K562 (cell line): Measurements from ENCODE around the gene PRCD. TPM values are rescaled to one million over a fixed set of nuclear protein-coding genes. Genes with fewer than 3 reads are reported as not detected.
A peak's percentile ranks its signal among the peaks of the same experiment; 100 is the strongest.

Experiments used
- ATAC-seq: fragments of 200-7000 bp; cut with Tn5 transposase; 3 replicates; pipeline ENCODE4 v1.9.1; 2020; ENCODE audit warnings: moderate library complexity
- BruUV-seq: library from RNA; stranded (reverse); fragments of 400-500 nt; replicated peaks from 2 replicates; lab custom pipeline; 2021; lab: Mats Ljungman, UMichigan
- CTCF ChIA-PET: fragments of 300-600 bp; formaldehyde crosslinking; extraction: SDS; loops from one replicate; lab custom pipeline; 2021; ENCODE audit warnings: low intra/inter-chr PET ratio; lab: Yijun Ruan, JAX
- POLR2A ChIA-PET: fragments of 300-600, 350-650 bp; sonication (Branson Sonifier 250); formaldehyde crosslinking; extraction: SDS; loops from one replicate; lab custom pipeline; 2021; ENCODE audit warnings: antibody characterized with exemption, inconsistent platforms; lab: Yijun Ruan, JAX
- DNase-seq, 4 experiments: peaks; one replicate each; pipeline versions ENCODE4 v3.0.0 to v3.0.0-alpha.2; 2011 to 2018; ENCODE audit warnings: low spot score in 3 of 4, mixed read lengths in 3 of 4; ENCODE audit errors: extremely low read depth in 1 of 4
- FAIRE-seq: peaks from 2 replicates; lab custom pipeline; 2011; peaks lifted over from hg19 to GRCh38; lab: Jason Lieb, UNC
- H2AFZ ChIP-seq: 2 replicates; pipeline ENCODE4 v1.6.0; 2011; ENCODE audit warnings: low read depth, low read length, control low read depth, inconsistent platforms
- H3K27ac ChIP-seq: fragments of 200-600 bp; 3 replicates; pipeline ENCODE4 v1.8.0; 2011; ENCODE audit warnings: low read depth, mild to moderate bottlenecking, control low read depth, inconsistent platforms, low read length, moderate library complexity, mixed read lengths; ENCODE audit errors: extremely low read depth
- H3K27me3 ChIP-seq, 2 experiments: fragments of 300-600 bp in 1 of 2; 2 replicates in 1 of 2; 3 replicates in 1 of 2; pipeline versions ENCODE4 v1.6.0 to v1.8.0; 2011; ENCODE audit warnings: inconsistent platforms in 2 of 2, low read length in 2 of 2, mild to moderate bottlenecking in 1 of 2, mixed read lengths in 1 of 2, moderate library complexity in 1 of 2; ENCODE audit not compliant: control insufficient read depth in 2 of 2, insufficient read depth in 2 of 2
- H3K36me3 ChIP-seq: fragments of 300-600 bp; 3 replicates; pipeline ENCODE4 v1.8.0; 2011; ENCODE audit warnings: mild to moderate bottlenecking, low read length, inconsistent platforms; ENCODE audit not compliant: control insufficient read depth, insufficient read depth
- H3K4me1 ChIP-seq, 2 experiments: fragments of 200-600 bp in 1 of 2; replicated peaks in 1 of 2; 2 replicates in 1 of 2; 3 replicates in 1 of 2; pipeline versions ENCODE4 v1.5.1 to v1.8.0; 2011; ENCODE audit warnings: inconsistent platforms in 2 of 2, low read length in 2 of 2, mild to moderate bottlenecking in 1 of 2, mixed read lengths in 1 of 2, moderate library complexity in 1 of 2; ENCODE audit not compliant: control insufficient read depth in 2 of 2, insufficient read depth in 2 of 2
- H3K4me2 ChIP-seq: 2 replicates; pipeline ENCODE4 v1.6.1; 2011; ENCODE audit warnings: low read length, control low read depth, inconsistent platforms, mixed read lengths; ENCODE audit not compliant: insufficient read depth
- H3K4me3 ChIP-seq: fragments of 200-600 bp; sonication (generic), shearing (Covaris generic); 2 replicates; pipeline ENCODE4 v1.5.1; 2016; ENCODE audit warnings: control low read depth, inconsistent platforms
- H3K79me2 ChIP-seq: fragments of 200-600 bp; 3 replicates; pipeline ENCODE4 v1.8.0; 2011; ENCODE audit warnings: low read length, inconsistent platforms; ENCODE audit not compliant: control insufficient read depth, insufficient read depth
- H3K9ac ChIP-seq, 2 experiments: 2 replicates each; pipeline versions ENCODE4 v1.6.0 to v1.6.1; 2011; ENCODE audit warnings: low read depth in 2 of 2, low read length in 2 of 2, control low read depth in 1 of 2, inconsistent platforms in 1 of 2, mild to moderate bottlenecking in 1 of 2, mixed read lengths in 1 of 2; ENCODE audit not compliant: insufficient read depth in 1 of 2
- H3K9me1 ChIP-seq: one replicate; pipeline ENCODE4 v1.6.0; 2011; ENCODE audit warnings: inconsistent platforms, mild to moderate bottlenecking, low read length, moderate library complexity; ENCODE audit not compliant: control insufficient read depth, insufficient read depth
- H3K9me3 ChIP-seq: replicated peaks from 2 replicates; pipeline ENCODE4 v1.5.1; 2011; ENCODE audit warnings: low read depth, low read length, inconsistent platforms; ENCODE audit not compliant: control insufficient read depth, insufficient read depth
- H4K20me1 ChIP-seq: replicated peaks from 2 replicates; pipeline ENCODE4 v1.6.1; 2011; ENCODE audit warnings: low read length, inconsistent platforms, mixed read lengths; ENCODE audit not compliant: control insufficient read depth, insufficient read depth
- ARNT ChIP-seq, 2 experiments: fragments of 450-650 bp; IDR thresholded peaks; 2 replicates each; pipeline ENCODE4 v1.6.1; 2016; ENCODE audit warnings: mild to moderate bottlenecking in 1 of 2
- BHLHE40 ChIP-seq: IDR thresholded peaks from 2 replicates; pipeline ENCODE4 v1.6.1; 2011; ENCODE audit warnings: low read length, improper control_type of control experiment
- CBFA2T2 ChIP-seq: fragments of 450-650 bp; conservative IDR thresholded peaks from 2 replicates; pipeline ENCODE4 v1.6.1; 2017; ENCODE audit warnings: mild to moderate bottlenecking
- CBFA2T3 ChIP-seq: fragments of 450-650 bp; IDR thresholded peaks from 2 replicates; pipeline ENCODE4 v1.6.1; 2017
- CEBPB ChIP-seq: fragments of 450-650 bp; IDR thresholded peaks from 2 replicates; pipeline ENCODE4 v1.6.1; 2016; ENCODE audit warnings: missing genetic modification characterization, missing compliant biosample characterization
- CTBP1 ChIP-seq: fragments of 450-650 bp; IDR thresholded peaks from 2 replicates; pipeline ENCODE4 v1.6.1; 2016; ENCODE audit warnings: borderline replicate concordance
- JUND ChIP-seq, 2 experiments: IDR thresholded peaks; 2 replicates in 1 of 2; 3 replicates in 1 of 2; pipeline ENCODE4 v1.6.1; 2011; ENCODE audit warnings: borderline replicate concordance in 2 of 2, low read depth in 2 of 2, low read length in 2 of 2, improper control_type of control experiment in 1 of 2, missing biosample characterization in 1 of 2, missing genetic modification characterization in 1 of 2, missing genetic modification reagents in 1 of 2
- POU5F1 ChIP-seq: fragments of 150-350 bp; IDR thresholded peaks from 2 replicates; pipeline ENCODE4 v1.6.1; 2014; ENCODE audit warnings: borderline replicate concordance, low read length, low read depth, mild to moderate bottlenecking; ENCODE audit not compliant: partially characterized antibody
- RAD51 ChIP-seq: fragments of 450-650 bp; IDR thresholded peaks from 2 replicates; pipeline ENCODE4 v1.7.1; 2016; ENCODE audit warnings: low read depth, mild to moderate bottlenecking, borderline replicate concordance
- RBM15 ChIP-seq: fragments of 200-400 bp; formaldehyde crosslinking; IDR thresholded peaks from 2 replicates; pipeline ENCODE4 v1.6.1; 2018; ENCODE audit warnings: mild to moderate bottlenecking, low read length, moderate library complexity; ENCODE audit not compliant: insufficient read depth
- RCOR1 ChIP-seq, 2 experiments: IDR thresholded peaks; 2 replicates each; pipeline ENCODE4 v1.6.1; 2012; ENCODE audit warnings: low read depth in 2 of 2, low read length in 2 of 2, borderline replicate concordance in 1 of 2, improper control_type of control experiment in 1 of 2
- ZNF12 ChIP-seq: sonication (generic); formaldehyde crosslinking; IDR thresholded peaks from 2 replicates; pipeline ENCODE4 v1.4.0; 2020; ENCODE audit warnings: mild to moderate bottlenecking, missing genetic modification reagents
- WGBS: fragments of 100-300 bp; shearing (Covaris generic); methylation state at CpG from one replicate; pipeline ENCODE4 v1.1.6; 2016; ENCODE audit warnings: low coverage, mixed read lengths; ENCODE audit not compliant: insufficient coverage; ENCODE audit errors: missing lambda C conversion rate; 5-methylcytosine and 5-hydroxymethylcytosine counted together
- in situ Hi-C: fragments of 300-500 bp; cut with MboI; formaldehyde crosslinking; loops from 4 replicates; pipeline ENCODE4 v1.15.0; 2018; ENCODE audit warnings: inconsistent platforms, mixed read lengths
- intact Hi-C: fragments of 100-400 bp; cut with micrococcal nuclease; formaldehyde crosslinking; loops from 2 replicates; pipeline ENCODE4 v1.14.2; 2022
- polyA plus RNA-seq, 8 experiments: library from polyadenylated mRNA; depleted of rRNA in 4 of 8; stranded (reverse) in 5 of 8; unstranded in 3 of 8; fragments of >200 nt; fragmentation: Nextera tagmentation in 2 of 8; fragmentation: Illumina TruSeq in 1 of 8; extraction: Ambion mirVana in 2 of 8; extraction: Trizol in 1 of 8; gene quantifications; 2 replicates each; pipeline versions ENCODE4 v1.2.1 to v1.2.3, GENCODE V29; 2011 to 2014; ENCODE audit warnings: inconsistent platforms in 1 of 8, missing spikeins in 1 of 8
- total RNA-seq, 7 experiments: library from RNA; depleted of rRNA in 6 of 7; stranded (reverse); fragments of >200 nt in 6 of 7; fragmentation: Illumina TruSeq in 2 of 7; extraction: Trizol in 2 of 7; gene quantifications; 2 replicates each; pipeline versions ENCODE4 v1.2.1 to v1.2.3, GENCODE V29; 2011 to 2021; ENCODE audit warnings: low replicate concordance in 1 of 7
- TF ChIP-seq, protein P1 (sequence below), 2 experiments: IDR thresholded peaks in 1 of 2; conservative IDR thresholded peaks in 1 of 2; 2 replicates each; pipeline ENCODE4 v1.6.1; 2016; ENCODE audit warnings: low read depth in 2 of 2, mild to moderate bottlenecking in 1 of 2, missing compliant biosample characterization in 1 of 2, missing genetic modification characterization in 1 of 2, moderate library complexity in 1 of 2
- TF ChIP-seq, protein P2 (sequence below): sonication (generic); formaldehyde crosslinking; IDR thresholded peaks from 2 replicates; pipeline ENCODE4 v1.8.0; 2022; ENCODE audit warnings: missing genetic modification reagents, mild to moderate bottlenecking, moderate library complexity, borderline replicate concordance
- TF ChIP-seq, protein P3 (sequence below): fragments of 250-450 bp; sonication (Bioruptor Pico); IDR thresholded peaks from 2 replicates; pipeline ENCODE4 v1.5.0; 2021

PRCD gene
- total and polyA plus RNA-seq, 9 of the 15 experiments (the other 6 are each of a cell fraction or from before 2014, with no cell fraction given), result 0.20 to 0.25 (median 0.21) TPM; not detected in 6

DNA sequence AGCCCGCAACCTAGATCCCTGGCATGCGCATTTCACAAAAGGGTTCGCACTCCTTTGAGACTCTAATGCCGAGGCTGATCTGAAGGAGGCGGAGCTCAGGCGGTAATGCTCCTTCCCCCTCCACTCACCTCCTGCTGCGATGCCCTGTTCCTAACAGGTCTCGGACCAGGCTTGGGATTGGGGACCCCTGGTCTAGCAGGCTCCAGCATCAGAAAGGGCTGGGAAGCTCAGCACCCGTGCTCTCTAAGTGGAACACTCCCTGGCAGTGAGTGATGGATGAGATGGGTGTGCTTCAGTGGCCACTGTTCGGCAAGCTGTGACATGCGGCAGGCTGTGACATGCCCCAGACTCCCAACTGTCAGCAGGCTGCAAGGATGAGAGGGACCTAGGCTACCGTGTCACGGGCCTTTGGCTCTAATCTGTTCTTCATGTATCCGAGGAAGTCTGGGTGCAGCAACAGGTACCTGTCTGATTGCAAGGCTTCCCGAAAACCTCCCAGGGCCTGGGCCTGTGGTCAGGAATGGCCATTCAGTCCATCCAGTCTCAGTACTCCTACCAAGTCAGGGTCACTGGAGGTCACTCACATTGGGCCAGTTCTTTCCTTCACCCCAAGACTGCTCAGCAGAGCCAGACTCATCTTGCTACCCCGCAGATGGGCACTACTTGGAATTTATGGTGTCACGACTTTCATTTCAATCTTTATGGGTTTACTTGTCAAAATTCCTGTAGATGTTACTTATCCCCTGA is 47.1 kb downstream of the PRCD start:
- no TSS peak for BruUV-seq
- peak; percentile 11 for FAIRE-seq
- TF ChIP-seq, protein P1, sequence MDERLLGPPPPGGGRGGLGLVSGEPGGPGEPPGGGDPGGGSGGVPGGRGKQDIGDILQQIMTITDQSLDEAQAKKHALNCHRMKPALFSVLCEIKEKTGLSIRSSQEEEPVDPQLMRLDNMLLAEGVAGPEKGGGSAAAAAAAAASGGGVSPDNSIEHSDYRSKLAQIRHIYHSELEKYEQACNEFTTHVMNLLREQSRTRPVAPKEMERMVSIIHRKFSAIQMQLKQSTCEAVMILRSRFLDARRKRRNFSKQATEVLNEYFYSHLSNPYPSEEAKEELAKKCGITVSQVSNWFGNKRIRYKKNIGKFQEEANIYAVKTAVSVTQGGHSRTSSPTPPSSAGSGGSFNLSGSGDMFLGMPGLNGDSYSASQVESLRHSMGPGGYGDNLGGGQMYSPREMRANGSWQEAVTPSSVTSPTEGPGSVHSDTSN (CRISPR knock-in tag; IDR thresholded peaks at IDR 0.05; ENCODE audit: low read depth), result no peak
- TF ChIP-seq, protein P1 (tag; conservative IDR thresholded peaks at IDR 0.05; ENCODE audit: low read depth), result peak; percentile 87
- no peak for TF ChIP-seq ARNT (IDR thresholded peaks at IDR 0.05)
- TF ChIP-seq RBM15, result no peak
- no peak for TF ChIP-seq RCOR1 (IDR thresholded peaks at IDR 0.05; ENCODE audit: borderline replicate concordance in 1 of 2, low read depth in 2 of 2, low read length in 2 of 2)
- peak; percentile 23; the same call in 1 of the 2 replicates for TF ChIP-seq CTBP1
- TF ChIP-seq, protein P2, sequence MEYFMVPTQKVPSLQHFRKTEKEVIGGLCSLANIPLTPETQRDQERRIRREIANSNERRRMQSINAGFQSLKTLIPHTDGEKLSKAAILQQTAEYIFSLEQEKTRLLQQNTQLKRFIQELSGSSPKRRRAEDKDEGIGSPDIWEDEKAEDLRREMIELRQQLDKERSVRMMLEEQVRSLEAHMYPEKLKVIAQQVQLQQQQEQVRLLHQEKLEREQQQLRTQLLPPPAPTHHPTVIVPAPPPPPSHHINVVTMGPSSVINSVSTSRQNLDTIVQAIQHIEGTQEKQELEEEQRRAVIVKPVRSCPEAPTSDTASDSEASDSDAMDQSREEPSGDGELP (CRISPR knock-in tag), result 0 out of 2 replicates have a peak, but pooled peaks have one; percentile 13
- TF ChIP-seq, protein P3, sequence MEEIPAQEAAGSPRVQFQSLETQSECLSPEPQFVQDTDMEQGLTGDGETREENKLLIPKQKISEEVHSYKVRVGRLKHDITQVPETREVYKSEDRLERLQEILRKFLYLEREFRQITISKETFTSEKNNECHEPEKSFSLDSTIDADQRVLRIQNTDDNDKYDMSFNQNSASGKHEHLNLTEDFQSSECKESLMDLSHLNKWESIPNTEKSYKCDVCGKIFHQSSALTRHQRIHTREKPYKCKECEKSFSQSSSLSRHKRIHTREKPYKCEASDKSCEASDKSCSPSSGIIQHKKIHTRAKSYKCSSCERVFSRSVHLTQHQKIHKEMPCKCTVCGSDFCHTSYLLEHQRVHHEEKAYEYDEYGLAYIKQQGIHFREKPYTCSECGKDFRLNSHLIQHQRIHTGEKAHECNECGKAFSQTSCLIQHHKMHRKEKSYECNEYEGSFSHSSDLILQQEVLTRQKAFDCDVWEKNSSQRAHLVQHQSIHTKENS (CRISPR knock-in tag), result no peak
- TF ChIP-seq CEBPB (tag), result no peak
- TF ChIP-seq RAD51, result peak; percentile 29; the same call in 1 of the 2 replicates
- no peak for TF ChIP-seq POU5F1
- TF ChIP-seq JUND (IDR thresholded peaks at IDR 0.05; ENCODE audit: borderline replicate concordance, low read depth, low read length), result no peak
- TF ChIP-seq JUND (tag; IDR thresholded peaks at IDR 0.05; ENCODE audit: borderline replicate concordance, low read depth, low read length), result no peak
- TF ChIP-seq CBFA2T3, result peak; percentile 12; the same call in 1 of the 2 replicates
- peak; percentile 77 for TF ChIP-seq BHLHE40
- TF ChIP-seq ZNF12, result no peak
- TF ChIP-seq CBFA2T2, result peak; percentile 20; the same call in 1 of the 2 replicates

More for the DNA sequence above, 47.1 kb downstream of the PRCD start:
- H4K20me1 ChIP-seq, result no peaks in the 10 kb centered on the region
- ChIA-PET CTCF (no interaction called here), POLR2A (interaction anchor here (0.6 kb wide), 1 partner anchor 9 kb away, joined by 3 read pairs; no protein-coding TSS in a partner anchor)
- peaks cover 0 to 6% of the 10 kb centered on the region in 2 experiments; a peak in 2 of 5 replicates for H3K27me3 ChIP-seq
- no peaks in the 10 kb centered on the region for H3K36me3 ChIP-seq
- H3K4me1 ChIP-seq, result peaks cover 0 to 28% of the 10 kb centered on the region in 2 experiments; a peak in 3 of 5 replicates
- intact Hi-C loops, result no loop called here
- no peak overlapping the region for H3K27ac ChIP-seq
- no peak overlapping the region for H3K4me2 ChIP-seq
- peak overlapping the region in 1 of 2 experiments; percentile 55; a peak in 1 of 4 replicates for H3K9ac ChIP-seq
- in situ Hi-C loops, result no loop called here
- no peaks in the 10 kb centered on the region for H3K9me1 ChIP-seq
- ATAC-seq (peak; percentile 16; the same call in 1 of the 3 replicates), DNase-seq (peak in 1 of 4 experiments; percentile 24)
- H3K4me3 ChIP-seq, result no peak overlapping the region
- H3K9me3 ChIP-seq, result no peaks in the 10 kb centered on the region
- no peak overlapping the region for H2AFZ ChIP-seq
- no peaks in the 10 kb centered on the region for H3K79me2 ChIP-seq
- WGBS, result 38% methylated on average over 15 of the region's 17 CpGs
